NT2/D1 (cell line): Measurements from ENCODE around the gene GAREM2.

Experiments used
- DNase-seq: peaks from one replicate; pipeline ENCODE4 v3.0.0-alpha.2; 2011; ENCODE audit warnings: low read depth, low spot score
- H3K27me3 ChIP-seq: 2 replicates; pipeline ENCODE4 v1.6.0; 2011; ENCODE audit warnings: mild to moderate bottlenecking; ENCODE audit not compliant: insufficient read length, insufficient read depth
- H3K36me3 ChIP-seq: 2 replicates; pipeline ENCODE4 v1.6.1; 2011; ENCODE audit warnings: mild to moderate bottlenecking, low read length, mixed read lengths; ENCODE audit not compliant: insufficient read depth, insufficient read length
- H3K4me1 ChIP-seq: 2 replicates; pipeline ENCODE4 v1.5.1; 2011; ENCODE audit not compliant: insufficient read depth, insufficient read length
- H3K4me3 ChIP-seq: 2 replicates; pipeline ENCODE4 v1.5.1; 2011; ENCODE audit warnings: low read depth; ENCODE audit not compliant: insufficient read length
- H3K9ac ChIP-seq: 2 replicates; pipeline ENCODE4 v1.6.0; 2011; ENCODE audit warnings: low read depth; ENCODE audit not compliant: insufficient read length
- H3K9me3 ChIP-seq: 2 replicates; pipeline ENCODE4 v1.5.1; 2011; ENCODE audit warnings: mild to moderate bottlenecking, low read length; ENCODE audit not compliant: insufficient read depth
- SUZ12 ChIP-seq: IDR thresholded peaks from 2 replicates; pipeline ENCODE4 v1.6.1; 2011; ENCODE audit not compliant: insufficient read length, insufficient read depth; ENCODE audit errors: extremely low read depth
- YY1 ChIP-seq: IDR thresholded peaks from 2 replicates; pipeline ENCODE4 v1.6.1; 2011; ENCODE audit not compliant: insufficient read length, insufficient read depth
- ZNF274 ChIP-seq: IDR thresholded peaks from 2 replicates; pipeline ENCODE4 v1.6.1; 2011; ENCODE audit warnings: mild to moderate bottlenecking, low read depth, low read length

The GAREM2 gene

DNA sequence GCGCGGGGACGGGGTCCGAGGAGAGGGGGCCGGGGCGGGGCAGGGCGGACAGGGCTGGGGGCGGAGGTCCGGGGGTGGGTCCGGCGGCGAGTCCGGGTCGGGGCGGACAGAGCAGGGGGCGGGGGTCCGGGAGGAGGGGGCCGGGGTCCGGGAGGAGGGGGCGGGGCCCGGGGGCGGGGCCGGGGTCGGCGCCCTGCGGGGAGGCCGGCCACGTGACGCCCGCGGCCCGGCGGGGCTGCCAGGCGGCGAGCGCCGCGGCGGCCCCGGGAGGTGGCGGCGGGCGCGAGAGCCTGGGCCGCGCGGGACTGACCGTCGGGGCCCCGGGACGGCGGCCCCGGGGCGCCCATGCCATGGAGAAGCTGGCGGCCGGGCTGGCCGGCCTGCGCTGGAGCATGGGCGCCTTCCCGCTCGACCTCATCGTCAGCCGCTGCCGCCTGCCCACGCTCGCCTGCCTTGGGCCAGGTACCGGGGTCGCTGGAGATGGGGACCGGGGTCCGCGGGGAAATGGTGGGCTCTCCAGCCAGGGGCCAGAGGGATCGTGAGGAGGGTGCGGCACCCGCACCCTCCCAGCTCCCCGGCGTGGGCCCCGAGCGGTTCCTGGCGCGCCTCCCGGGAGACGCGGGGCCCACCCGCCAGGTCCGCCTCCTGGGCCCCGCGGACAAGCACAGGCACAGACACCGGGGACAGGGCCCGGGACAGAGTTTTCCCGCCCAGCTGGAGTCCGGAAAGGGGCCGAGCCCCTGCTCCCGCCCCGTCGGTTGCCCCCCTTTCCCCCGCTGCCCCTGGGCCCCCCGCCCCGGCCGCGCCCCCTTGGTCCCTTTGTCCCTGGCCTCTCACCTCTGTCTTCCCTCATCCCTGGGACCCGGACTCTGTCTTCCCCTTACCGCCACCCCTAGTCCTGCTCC is at the start of gene GAREM2:
Gene GAREM2 (plus strand): TSS at position 218 of the 905 bp plus-strand sequence. CDS start 133 bp downstream, at position 351.
- H3K9ac ChIP-seq = peak within 1 kb of the TSS; percentile 79
- H3K4me3 ChIP-seq = peak within 1 kb of the TSS; percentile 64
- peaks cover 15% of the 10 kb centered on the region for H3K4me1 ChIP-seq
- no peaks in the 10 kb centered on the region for H3K9me3 ChIP-seq
- TF ChIP-seq YY1 (no peak), ZNF274 (no peak), SUZ12 (no peak)
- DNase-seq = no peak
- H3K36me3 ChIP-seq = no peaks in the 10 kb centered on the region
- H3K27me3 ChIP-seq = peaks cover 11% of the 10 kb centered on the region

DNA sequence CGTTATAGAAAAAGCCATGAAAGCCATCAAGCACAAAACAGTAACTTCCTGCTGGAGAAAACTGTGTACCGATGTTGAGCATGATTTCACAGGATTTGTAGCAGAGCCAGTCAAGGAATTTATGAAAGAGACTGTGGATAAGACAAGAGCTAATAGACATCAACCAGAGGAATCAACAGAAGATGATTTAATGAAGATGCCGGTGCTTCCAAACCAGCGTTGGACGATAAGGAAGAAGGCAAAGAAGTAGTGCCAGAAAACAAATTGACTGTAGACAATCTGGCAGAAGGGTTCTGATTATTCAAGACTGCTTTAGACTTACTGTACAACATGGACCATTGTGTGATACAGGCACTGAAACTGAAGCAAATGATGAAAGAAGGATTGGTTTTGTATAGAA is 49.5 kb upstream of the GAREM2 start:
- Histone ChIP-seq H3K27me3 (no peaks in the 10 kb centered on the region), H3K4me1 (no peaks in the 10 kb centered on the region), H3K4me3 (no peak overlapping the region), H3K9ac (no peak overlapping the region), H3K36me3 (peaks cover 14% of the 10 kb centered on the region), H3K9me3 (no peaks in the 10 kb centered on the region)
- no peak for TF ChIP-seq SUZ12
- no peak for TF ChIP-seq ZNF274
- TF ChIP-seq YY1 = no peak
- DNase-seq = no peak

DNA sequence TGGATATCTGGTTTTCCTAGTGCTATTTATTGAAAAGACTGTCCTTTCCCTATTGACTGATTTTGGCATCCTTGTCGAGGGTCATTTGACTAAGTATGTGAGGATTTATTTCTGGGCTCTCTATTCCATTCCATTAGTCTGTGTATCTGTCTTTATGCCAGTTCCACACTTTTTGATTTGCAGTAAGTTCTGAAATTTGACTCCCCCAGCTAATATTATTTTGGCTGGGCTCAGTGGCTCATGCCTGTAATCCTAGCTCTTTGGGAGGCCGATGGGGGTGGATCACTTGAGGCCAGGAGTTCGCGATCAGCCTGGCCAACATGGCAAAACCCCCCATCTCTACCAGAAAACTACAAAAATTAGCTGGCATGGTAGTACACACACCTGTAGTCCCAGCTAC is 46.8 kb upstream of the GAREM2 start:
- TF ChIP-seq YY1 (no peak), SUZ12 (no peak)
- DNase-seq = no peak

DNA sequence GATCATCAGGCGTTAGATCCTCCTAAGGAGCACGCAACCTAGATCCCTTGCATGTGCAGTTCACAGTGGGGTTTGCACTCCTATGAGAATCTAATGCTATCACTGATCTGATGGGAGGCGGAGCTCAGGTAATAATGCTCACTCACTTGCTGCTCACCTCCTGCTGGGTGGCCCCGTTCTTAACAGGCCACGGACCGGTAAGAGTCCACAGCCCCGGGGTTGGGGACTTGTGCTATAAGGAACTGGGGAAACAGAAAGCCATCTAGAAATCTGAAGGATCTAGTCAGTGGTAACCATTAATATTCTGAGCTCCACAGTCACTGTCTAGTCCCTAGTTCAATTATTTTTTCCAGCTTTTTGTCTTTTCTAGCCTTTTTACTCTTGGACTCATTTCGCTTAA is 44.7 kb upstream of the GAREM2 start:
- TF ChIP-seq YY1 = no peak
- TF ChIP-seq SUZ12 = no peak
- TF ChIP-seq ZNF274 = no peak
- no peak for DNase-seq
- H3K27me3 ChIP-seq = no peaks in the 10 kb centered on the region

More for the DNA sequence above, 46.8 kb upstream of the GAREM2 start:
- Histone ChIP-seq H3K9ac (no peak overlapping the region), H3K4me1 (no peaks in the 10 kb centered on the region), H3K27me3 (no peaks in the 10 kb centered on the region), H3K9me3 (no peaks in the 10 kb centered on the region), H3K36me3 (peaks cover 10% of the 10 kb centered on the region), H3K4me3 (no peak overlapping the region)

DNA sequence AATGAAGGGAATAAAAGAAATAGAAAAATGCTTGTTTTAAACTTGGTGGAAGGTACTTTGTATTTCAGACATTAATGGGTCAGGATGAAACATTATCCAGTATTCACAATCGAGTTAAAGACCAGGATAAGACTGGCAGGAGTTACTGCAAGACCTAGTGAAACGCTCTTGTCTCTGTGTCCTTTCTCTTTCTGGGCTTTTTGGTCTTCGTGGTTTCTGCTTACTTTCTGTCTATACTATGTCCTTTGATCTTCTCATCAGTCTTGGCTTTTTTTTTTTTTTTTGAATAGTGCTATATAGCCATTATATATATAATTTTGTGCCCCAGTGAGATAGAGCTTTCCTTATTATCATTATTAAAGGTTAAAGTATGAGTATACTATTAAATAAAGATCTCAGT is 42.1 kb upstream of the GAREM2 start:
- no peak overlapping the region for H3K9ac ChIP-seq
- TF ChIP-seq SUZ12 = no peak
- no peak for TF ChIP-seq YY1
- TF ChIP-seq ZNF274 = no peak
- H3K9me3 ChIP-seq = no peaks in the 10 kb centered on the region

More for the DNA sequence above, 44.7 kb upstream of the GAREM2 start:
- H3K4me3 ChIP-seq = no peak overlapping the region
- H3K4me1 ChIP-seq = no peaks in the 10 kb centered on the region
- H3K9me3 ChIP-seq = no peaks in the 10 kb centered on the region
- H3K9ac ChIP-seq = no peak overlapping the region
- H3K36me3 ChIP-seq = peaks cover 9% of the 10 kb centered on the region

DNA sequence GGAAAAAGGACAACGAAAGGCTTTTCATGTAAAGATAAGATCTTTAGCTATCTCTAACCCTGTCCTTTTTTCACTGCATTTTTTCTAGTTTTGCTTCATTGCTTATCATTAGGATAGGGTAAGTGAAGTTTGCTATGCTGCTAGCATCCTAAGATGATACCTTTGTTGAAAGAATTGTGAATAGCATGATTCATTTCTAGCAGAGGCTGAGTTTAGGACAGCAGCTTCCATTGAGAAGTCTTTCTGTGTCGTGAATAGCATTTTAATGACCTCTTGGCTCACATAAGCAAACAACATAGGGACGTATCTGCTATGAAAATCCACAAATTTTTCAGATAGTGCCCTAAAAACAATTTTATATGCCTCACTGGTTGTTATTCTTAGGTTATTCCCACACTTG is 36.4 kb upstream of the GAREM2 start:
- H3K4me3 ChIP-seq = no peak overlapping the region
- H3K36me3 ChIP-seq = peaks cover 11% of the 10 kb centered on the region

More for the DNA sequence above, 42.1 kb upstream of the GAREM2 start:
- H3K4me1 ChIP-seq = no peaks in the 10 kb centered on the region
- DNase-seq = no peak
- H3K36me3 ChIP-seq = peaks cover 11% of the 10 kb centered on the region
- H3K27me3 ChIP-seq = no peaks in the 10 kb centered on the region
- H3K4me3 ChIP-seq = no peak overlapping the region

More for the DNA sequence above, 36.4 kb upstream of the GAREM2 start:
- Histone ChIP-seq H3K27me3 (no peaks in the 10 kb centered on the region), H3K4me1 (no peaks in the 10 kb centered on the region), H3K9ac (no peak overlapping the region), H3K9me3 (no peaks in the 10 kb centered on the region)
- no peak for TF ChIP-seq ZNF274
- no peak for TF ChIP-seq SUZ12
- no peak for TF ChIP-seq YY1
- no peak for DNase-seq
